Measurements from ENCODE around the gene C12orf75. TPM values are rescaled to one million over a fixed set of nuclear protein-coding genes. Genes with fewer than 3 reads are reported as not detected.

C12orf75 gene
- total and polyA plus RNA-seq, 10 of the 15 experiments (the other 5 are each of a cell fraction or from before 2014, with no cell fraction given): 40.7 to 411 (median 159) TPM

GRCh38 chr12:105391231-105391630, 60.7 kb downstream of the C12orf75 start:
- Histone ChIP-seq H3K79me2 (ENCODE audit: control insufficient read depth, insufficient read depth, low read length) (no peaks in the 10 kb centered on the region), H3K9me3 (replicated peaks; ENCODE audit: control insufficient read depth, insufficient read depth, low read length) (no peaks in the 10 kb centered on the region), H3K9ac (ENCODE audit: control insufficient read depth, insufficient read depth, low read length) (no peak overlapping the region), H3K27ac (ENCODE audit: control insufficient read depth, insufficient read depth) (no peak overlapping the region), H3K4me2 (ENCODE audit: control insufficient read depth, insufficient read depth) (no peak overlapping the region), H2AFZ (ENCODE audit: control insufficient read depth, low read depth, low read length) (no peak overlapping the region), H3K27me3 (replicated peaks in 1 of 2; ENCODE audit: control insufficient read depth in 2 of 2, insufficient read depth in 2 of 2, low read length in 1 of 2) (no peaks in the 10 kb centered on the region), H4K20me1 (ENCODE audit: control insufficient read depth, insufficient read depth) (no peaks in the 10 kb centered on the region), H3K36me3 (ENCODE audit: control insufficient read depth in 2 of 2, insufficient read depth in 2 of 2, low read length in 1 of 2) (no peaks in the 10 kb centered on the region), H3K4me1 (ENCODE audit: control insufficient read depth, insufficient read depth, low read length) (no peaks in the 10 kb centered on the region), H3K4me3 (no peak overlapping the region)
- RAD21 ChIA-PET (ENCODE audit: unreplicated experiment): interaction anchor here (1.8 kb wide), 1 partner anchor 70 kb away, joined by 5 read pairs; no protein-coding TSS in a partner anchor
- CTCF ChIA-PET: no interaction called here
- ATAC-seq (no peak), DNase-seq (ENCODE audit: low read depth, low spot score) (no peak), FAIRE-seq (peak; percentile 7)
- POLR2A ChIA-PET: no interaction called here
- intact Hi-C loops (cut with micrococcal nuclease; ENCODE audit: unreplicated experiment) (no loop called here), in situ Hi-C loops (cut with MboI) (no loop called here)
- SMC1A ChIA-PET (ENCODE audit: uncharacterized antibody, unreplicated experiment): interaction anchor here (0.9 to 1.7 kb wide), 2 partner anchors 9 to 10 kb away, joined by 3 to 5 read pairs; no protein-coding TSS in a partner anchor
- 100% methylated on average over 1 of the region's 1 CpG for whole genome bisulfite sequencing (ENCODE audit: insufficient coverage, insufficient replicate concordance, low lambda C conversion rate, missing lambda C conversion rate)
- no TSS peak for BruUV-seq (replicated peaks)
- TF ChIP-seq KDM1A (IDR thresholded peaks at IDR 0.05; ENCODE audit: borderline replicate concordance): no peak
- no peak for TF ChIP-seq RB1 (IDR thresholded peaks at IDR 0.05; ENCODE audit: borderline replicate concordance)
- no peak for TF ChIP-seq SMARCA5 (IDR thresholded peaks at IDR 0.05)
- TF ChIP-seq RAD51 (IDR thresholded peaks at IDR 0.05): no peak
- TF ChIP-seq PAX8 (IDR thresholded peaks at IDR 0.05): no peak
- no peak for TF ChIP-seq CEBPB (IDR thresholded peaks at IDR 0.05; ENCODE audit: borderline replicate concordance in 1 of 2, low read depth in 2 of 2, low read length in 2 of 2)
- TF ChIP-seq ZNF274 (IDR thresholded peaks at IDR 0.05; ENCODE audit: insufficient read depth, insufficient read length): no peak
- TF ChIP-seq EZH2 (IDR thresholded peaks at IDR 0.05; ENCODE audit: borderline replicate concordance, control insufficient read depth, low read depth, low read length): no peak
- TF ChIP-seq PBX3 (IDR thresholded peaks at IDR 0.05; ENCODE audit: insufficient replicate concordance, low read depth, low read length): no peak
- TF ChIP-seq SIX5 (IDR thresholded peaks at IDR 0.05; ENCODE audit: low read depth, low read length, severe bottlenecking): no peak
- TF ChIP-seq NFIC (IDR thresholded peaks at IDR 0.05; ENCODE audit: low read depth, low read length): no peak
- TF ChIP-seq ZBTB33 (IDR thresholded peaks at IDR 0.05): no peak
- TF ChIP-seq, protein P1, sequence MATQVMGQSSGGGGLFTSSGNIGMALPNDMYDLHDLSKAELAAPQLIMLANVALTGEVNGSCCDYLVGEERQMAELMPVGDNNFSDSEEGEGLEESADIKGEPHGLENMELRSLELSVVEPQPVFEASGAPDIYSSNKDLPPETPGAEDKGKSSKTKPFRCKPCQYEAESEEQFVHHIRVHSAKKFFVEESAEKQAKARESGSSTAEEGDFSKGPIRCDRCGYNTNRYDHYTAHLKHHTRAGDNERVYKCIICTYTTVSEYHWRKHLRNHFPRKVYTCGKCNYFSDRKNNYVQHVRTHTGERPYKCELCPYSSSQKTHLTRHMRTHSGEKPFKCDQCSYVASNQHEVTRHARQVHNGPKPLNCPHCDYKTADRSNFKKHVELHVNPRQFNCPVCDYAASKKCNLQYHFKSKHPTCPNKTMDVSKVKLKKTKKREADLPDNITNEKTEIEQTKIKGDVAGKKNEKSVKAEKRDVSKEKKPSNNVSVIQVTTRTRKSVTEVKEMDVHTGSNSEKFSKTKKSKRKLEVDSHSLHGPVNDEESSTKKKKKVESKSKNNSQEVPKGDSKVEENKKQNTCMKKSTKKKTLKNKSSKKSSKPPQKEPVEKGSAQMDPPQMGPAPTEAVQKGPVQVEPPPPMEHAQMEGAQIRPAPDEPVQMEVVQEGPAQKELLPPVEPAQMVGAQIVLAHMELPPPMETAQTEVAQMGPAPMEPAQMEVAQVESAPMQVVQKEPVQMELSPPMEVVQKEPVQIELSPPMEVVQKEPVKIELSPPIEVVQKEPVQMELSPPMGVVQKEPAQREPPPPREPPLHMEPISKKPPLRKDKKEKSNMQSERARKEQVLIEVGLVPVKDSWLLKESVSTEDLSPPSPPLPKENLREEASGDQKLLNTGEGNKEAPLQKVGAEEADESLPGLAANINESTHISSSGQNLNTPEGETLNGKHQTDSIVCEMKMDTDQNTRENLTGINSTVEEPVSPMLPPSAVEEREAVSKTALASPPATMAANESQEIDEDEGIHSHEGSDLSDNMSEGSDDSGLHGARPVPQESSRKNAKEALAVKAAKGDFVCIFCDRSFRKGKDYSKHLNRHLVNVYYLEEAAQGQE (IDR thresholded peaks at IDR 0.05; ENCODE audit: low read depth, low read length): no peak
